KMS-11 (cell line): ENCODE data around the gene PRKCSH.
"Not testable (repeated sequence)": the region's sequence is repeated elsewhere in the genome, so short reads cannot be mapped to it uniquely, and the experiment has no call there.

Experiments used
- H2AFZ ChIP-seq: fragments of 200-600 bp; sonication (generic); 2 replicates; pipeline ENCODE4 v1.6.1; 2016; ENCODE audit warnings: antibody characterized with exemption, mixed run types, low read depth
- H3K27ac ChIP-seq: fragments of 200-600 bp; sonication (generic); 2 replicates; pipeline ENCODE4 v1.6.1; 2016; ENCODE audit warnings: mild to moderate bottlenecking, mixed run types
- H3K27me3 ChIP-seq: fragments of 200-600 bp; sonication (generic); 2 replicates; pipeline ENCODE4 v1.6.1; 2017; ENCODE audit warnings: mild to moderate bottlenecking, low read depth, mixed run types, moderate library complexity; ENCODE audit not compliant: insufficient read depth
- H3K36me3 ChIP-seq: fragments of 200-600 bp; sonication (generic); 2 replicates; pipeline ENCODE4 v1.6.1; 2017; ENCODE audit warnings: mild to moderate bottlenecking, mixed run types; ENCODE audit not compliant: insufficient read depth
- H3K4me1 ChIP-seq: fragments of 200-600 bp; sonication (generic); 2 replicates; pipeline ENCODE4 v1.6.1; 2016; ENCODE audit warnings: mild to moderate bottlenecking, low read depth, mixed run types; ENCODE audit not compliant: poor library complexity, severe bottlenecking
- H3K4me2 ChIP-seq: fragments of 200-600 bp; sonication (generic); 2 replicates; pipeline ENCODE4 v1.7.0; 2016; ENCODE audit warnings: mild to moderate bottlenecking, mixed run types
- H3K4me3 ChIP-seq: fragments of 200-600 bp; sonication (generic); IDR thresholded peaks from 2 replicates; pipeline ENCODE4 v1.6.1; 2017; ENCODE audit warnings: low read depth, low read length, mixed read lengths; ENCODE audit not compliant: insufficient read depth
- H3K79me2 ChIP-seq: fragments of 200-600 bp; sonication (generic); 2 replicates; pipeline ENCODE4 v1.6.1; 2016; ENCODE audit warnings: low read depth, mixed run types; ENCODE audit not compliant: insufficient read depth
- H3K9ac ChIP-seq: fragments of 200-600 bp; sonication (generic); 2 replicates; pipeline ENCODE4 v1.6.1; 2016; ENCODE audit warnings: mild to moderate bottlenecking, mixed run types
- H4K20me1 ChIP-seq: fragments of 200-600 bp; sonication (generic); 2 replicates; pipeline ENCODE4 v1.6.1; 2016; ENCODE audit warnings: mild to moderate bottlenecking, mixed run types; ENCODE audit not compliant: insufficient read depth
- TF ChIP-seq, protein P1 (sequence below): fragments of 200-600 bp; sonication (generic); conservative IDR thresholded peaks from 2 replicates; pipeline ENCODE4 v1.6.1; 2017; ENCODE audit warnings: low read depth, mild to moderate bottlenecking, antibody characterized with exemption, low read length, moderate library complexity, mixed read lengths

PRKCSH gene

DNA sequence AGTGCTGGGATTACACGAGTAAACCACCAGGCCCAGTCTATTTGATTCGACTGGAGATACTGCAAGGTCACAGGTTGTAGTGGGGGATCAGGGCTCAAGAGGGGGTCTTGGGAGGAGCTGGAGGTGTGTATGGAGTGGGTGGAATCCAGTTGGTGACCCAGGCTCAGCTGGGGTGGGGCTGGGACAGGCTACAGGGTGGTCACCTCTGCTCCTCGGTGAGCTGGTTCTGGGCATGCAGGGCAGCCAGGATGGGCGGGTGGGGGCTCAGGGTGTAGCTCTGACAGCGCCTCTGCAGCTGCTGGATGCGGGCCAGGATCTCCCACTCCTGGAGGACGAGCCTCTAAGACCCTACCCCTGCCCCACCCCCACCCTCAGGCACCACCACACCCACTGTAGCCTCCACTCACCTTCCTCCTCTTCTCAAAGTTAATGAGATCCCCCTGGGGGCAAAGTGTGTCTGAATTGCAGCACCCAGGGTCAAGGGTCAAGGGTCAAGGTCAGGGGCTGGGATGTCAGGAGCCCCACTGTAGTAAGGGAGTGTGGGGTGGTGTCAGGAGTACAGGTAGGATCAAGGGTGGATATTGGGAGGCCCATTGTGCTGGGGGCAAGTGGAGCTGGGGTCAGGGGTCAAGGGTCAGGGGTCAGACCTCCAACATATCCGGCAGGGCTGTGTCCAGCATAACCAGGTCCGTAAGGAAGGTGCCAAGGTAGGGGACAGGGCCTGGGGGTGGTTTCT, 33.5 kb upstream of the PRKCSH start:
- Histone ChIP-seq H2AFZ (no peak overlapping the region), H3K4me2 (no peak overlapping the region), H3K27me3 (no peaks in the 10 kb centered on the region; the same call in 1 of the 2 replicates), H3K4me3 (no peak overlapping the region), H4K20me1 (no peaks in the 10 kb centered on the region), H3K36me3 (no peaks in the 10 kb centered on the region), H3K4me1 (no peaks in the 10 kb centered on the region), H3K27ac (no peak overlapping the region), H3K79me2 (no peaks in the 10 kb centered on the region), H3K9ac (no peak overlapping the region)
- TF ChIP-seq, protein P1, sequence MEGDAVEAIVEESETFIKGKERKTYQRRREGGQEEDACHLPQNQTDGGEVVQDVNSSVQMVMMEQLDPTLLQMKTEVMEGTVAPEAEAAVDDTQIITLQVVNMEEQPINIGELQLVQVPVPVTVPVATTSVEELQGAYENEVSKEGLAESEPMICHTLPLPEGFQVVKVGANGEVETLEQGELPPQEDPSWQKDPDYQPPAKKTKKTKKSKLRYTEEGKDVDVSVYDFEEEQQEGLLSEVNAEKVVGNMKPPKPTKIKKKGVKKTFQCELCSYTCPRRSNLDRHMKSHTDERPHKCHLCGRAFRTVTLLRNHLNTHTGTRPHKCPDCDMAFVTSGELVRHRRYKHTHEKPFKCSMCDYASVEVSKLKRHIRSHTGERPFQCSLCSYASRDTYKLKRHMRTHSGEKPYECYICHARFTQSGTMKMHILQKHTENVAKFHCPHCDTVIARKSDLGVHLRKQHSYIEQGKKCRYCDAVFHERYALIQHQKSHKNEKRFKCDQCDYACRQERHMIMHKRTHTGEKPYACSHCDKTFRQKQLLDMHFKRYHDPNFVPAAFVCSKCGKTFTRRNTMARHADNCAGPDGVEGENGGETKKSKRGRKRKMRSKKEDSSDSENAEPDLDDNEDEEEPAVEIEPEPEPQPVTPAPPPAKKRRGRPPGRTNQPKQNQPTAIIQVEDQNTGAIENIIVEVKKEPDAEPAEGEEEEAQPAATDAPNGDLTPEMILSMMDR, result no peak

DNA sequence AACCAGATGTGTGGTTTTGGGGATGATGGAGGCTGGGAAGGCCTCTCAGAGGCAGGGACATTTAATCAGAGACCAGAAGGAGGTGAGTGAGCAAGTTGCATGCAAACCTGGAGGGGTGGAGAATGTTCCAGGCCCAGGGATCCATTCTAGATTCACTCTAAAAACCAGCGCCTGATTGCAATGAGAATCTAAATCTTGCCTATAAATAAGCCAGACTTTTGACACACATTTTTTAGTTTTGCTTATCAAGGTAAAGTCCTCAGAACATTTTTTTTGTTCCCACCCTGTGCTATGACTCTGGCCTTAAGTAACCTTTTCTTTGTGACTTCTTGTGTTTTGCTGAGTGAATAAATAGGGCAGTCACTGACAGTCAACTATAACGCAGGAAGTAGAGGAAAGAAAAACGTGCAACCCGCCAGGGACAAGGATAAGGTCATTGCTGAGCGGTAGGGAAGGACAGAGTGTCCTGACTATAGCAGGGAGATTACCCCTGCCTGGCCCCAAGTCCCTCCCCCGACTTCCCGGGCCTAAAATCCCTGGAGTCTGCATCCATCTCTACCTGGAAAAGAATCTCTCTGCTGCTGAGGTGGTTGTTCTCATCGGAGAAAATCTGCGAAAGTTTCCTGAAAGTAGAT, 30.7 kb upstream of the PRKCSH start:
- no peak overlapping the region for H3K27ac ChIP-seq
- H3K36me3 ChIP-seq, result no peaks in the 10 kb centered on the region
- TF ChIP-seq, protein P1, result no peak
- H2AFZ ChIP-seq, result no peak overlapping the region
- H3K27me3 ChIP-seq, result peaks cover 2% of the 10 kb centered on the region; the same call in 1 of the 2 replicates
- no peaks in the 10 kb centered on the region for H3K4me1 ChIP-seq
- no peak overlapping the region for H3K9ac ChIP-seq
- no peak overlapping the region for H3K4me3 ChIP-seq
- H3K79me2 ChIP-seq, result no peaks in the 10 kb centered on the region
- H4K20me1 ChIP-seq, result no peaks in the 10 kb centered on the region
- no peak overlapping the region for H3K4me2 ChIP-seq

DNA sequence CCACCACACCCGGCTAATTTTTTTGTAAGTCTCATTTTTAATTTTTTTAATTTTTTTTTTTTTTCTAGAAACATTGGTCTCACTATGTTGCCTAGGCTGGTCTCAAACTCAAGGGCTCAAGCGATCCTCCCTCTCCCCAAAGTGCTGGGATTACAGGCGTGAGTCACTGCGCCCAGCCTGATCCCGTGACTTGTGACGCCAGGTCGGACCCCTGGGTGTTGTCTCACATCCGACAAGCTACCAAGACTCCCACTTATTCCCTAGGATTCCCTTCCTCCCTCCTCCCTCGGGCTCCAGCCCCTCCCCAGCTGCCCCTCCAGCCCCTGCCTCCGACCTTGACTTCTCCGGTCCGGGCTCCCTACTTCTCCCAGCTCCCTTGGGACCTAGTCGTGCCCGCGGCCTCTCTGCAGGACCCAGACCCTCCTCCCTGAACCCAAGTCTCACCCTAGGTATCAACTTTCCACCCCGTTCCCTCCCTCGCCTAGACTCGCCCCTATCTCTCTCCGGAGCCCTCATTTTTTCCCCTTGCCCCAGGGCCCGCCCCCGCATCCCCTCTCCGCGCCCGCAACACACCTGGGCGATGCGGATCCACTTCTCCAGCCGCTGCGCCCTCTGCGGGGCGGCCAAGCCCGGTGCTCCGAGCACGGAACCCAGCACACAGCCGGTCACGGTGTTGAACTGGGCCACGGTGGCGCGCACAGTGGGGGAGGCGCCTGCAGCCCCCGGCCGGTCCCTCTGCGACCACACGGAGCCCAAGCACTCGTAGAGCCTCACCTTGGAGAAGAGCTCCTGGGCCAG, 29.4 kb upstream of the PRKCSH start:
- H4K20me1 ChIP-seq, result no peaks in the 10 kb centered on the region
- TF ChIP-seq, protein P1, result no peak
- peaks cover 2% of the 10 kb centered on the region; the same call in 1 of the 2 replicates for H3K27me3 ChIP-seq
- H3K4me3 ChIP-seq, result no peak overlapping the region
- H3K27ac ChIP-seq, result no peak overlapping the region
- no peaks in the 10 kb centered on the region for H3K79me2 ChIP-seq
- no peak overlapping the region for H2AFZ ChIP-seq
- no peak overlapping the region for H3K4me2 ChIP-seq
- H3K4me1 ChIP-seq, result no peaks in the 10 kb centered on the region
- H3K9ac ChIP-seq, result no peak overlapping the region
- no peaks in the 10 kb centered on the region for H3K36me3 ChIP-seq

DNA sequence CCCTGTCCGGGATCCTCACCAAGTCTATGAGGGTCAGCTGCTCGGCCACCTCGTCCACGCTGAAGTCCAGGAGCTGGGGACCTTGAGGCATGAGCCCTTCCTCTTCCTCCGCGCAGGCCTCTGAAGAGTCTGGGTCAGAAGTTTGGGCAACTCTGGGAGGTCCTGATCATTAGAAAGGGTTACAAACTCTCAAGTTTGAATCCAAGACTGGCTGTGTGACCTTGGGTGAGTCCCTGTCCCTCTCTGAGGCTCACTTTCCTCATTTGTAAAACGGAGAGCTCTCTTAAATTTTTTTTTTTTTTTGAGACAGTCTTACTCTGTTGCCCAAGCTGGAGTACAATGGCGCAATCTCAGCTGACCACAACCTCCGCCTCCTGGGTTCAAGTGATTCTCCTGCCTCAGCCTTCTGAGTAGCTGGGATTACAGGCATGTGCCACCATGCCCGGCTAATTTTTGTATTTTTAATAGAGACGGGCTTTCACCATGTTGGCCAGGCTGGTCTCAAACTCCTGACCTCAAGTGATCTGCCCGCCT, 28.7 kb upstream of the PRKCSH start:
- H3K9ac ChIP-seq, H3K4me3 ChIP-seq, H3K36me3 ChIP-seq, H3K4me1 ChIP-seq, H3K27me3 ChIP-seq, H2AFZ ChIP-seq, H3K27ac ChIP-seq, H4K20me1 ChIP-seq, H3K4me2 ChIP-seq, H3K79me2 ChIP-seq: not testable (repeated sequence)
